PC-9 (cell line): Measurements from ENCODE around the gene BUD23. TPM values are rescaled to one million over a fixed set of nuclear protein-coding genes. Genes with fewer than 3 reads are reported as not detected.
"Not testable (repeated sequence)": the region's sequence is repeated elsewhere in the genome, so short reads cannot be mapped to it uniquely, and the experiment has no call there.

Experiments used
- BruUV-seq: library from RNA; stranded (reverse); fragments of 400-500 nt; replicated peaks from 2 replicates; lab custom pipeline; 2021; lab: Mats Ljungman, UMichigan
- CTCF ChIA-PET: fragments of 300-600 bp; sonication (Branson Sonifier 250); formaldehyde crosslinking; loops from one replicate; lab custom pipeline; 2022; ENCODE audit warnings: antibody characterized with exemption; lab: Charles Lee
- POLR2A ChIA-PET: fragments of 300-600 bp; sonication (Branson Sonifier 250); formaldehyde crosslinking; loops from one replicate; lab custom pipeline; 2022; ENCODE audit warnings: antibody characterized with exemption; ENCODE audit not compliant: unreplicated experiment; lab: Charles Lee
- DNase-seq, 2 experiments: peaks; one replicate each; pipeline versions ENCODE4 v3.0.0 to v3.0.0-alpha.2; 2015 to 2022; ENCODE audit warnings: mixed read lengths in 1 of 2
- H2AFZ ChIP-seq: fragments of 200-600 bp; sonication (generic); 2 replicates; pipeline ENCODE4 v1.8.1; 2017; ENCODE audit warnings: antibody characterized with exemption
- H3F3A ChIP-seq: fragments of 200-600 bp; sonication (generic); 2 replicates; pipeline ENCODE4 v1.8.1; 2017; ENCODE audit warnings: antibody characterized with exemption, mild to moderate bottlenecking, low read depth; ENCODE audit not compliant: insufficient read depth
- H3K27ac ChIP-seq: fragments of 200-600 bp; sonication (generic); 2 replicates; pipeline ENCODE4 v1.6.1; 2016; ENCODE audit warnings: mixed run types
- H3K27me3 ChIP-seq: fragments of 200-600 bp; sonication (generic); 2 replicates; pipeline ENCODE4 v1.6.1; 2016; ENCODE audit warnings: low read depth, mixed run types; ENCODE audit not compliant: insufficient read depth
- H3K36me3 ChIP-seq: fragments of 200-600 bp; sonication (generic); 2 replicates; pipeline ENCODE4 v1.6.1; 2016; ENCODE audit warnings: low read depth, mixed run types
- H3K4me1 ChIP-seq: fragments of 200-600 bp; sonication (generic); replicated peaks from 2 replicates; pipeline ENCODE4 v1.6.1; 2016; ENCODE audit warnings: mixed run types; ENCODE audit not compliant: insufficient read depth
- H3K4me2 ChIP-seq: fragments of 200-600 bp; sonication (generic); 2 replicates; pipeline ENCODE4 v1.6.1; 2017; ENCODE audit warnings: mixed run types
- H3K4me3 ChIP-seq: fragments of 200-600 bp; sonication (generic); 2 replicates; pipeline ENCODE4 v1.6.1; 2016; ENCODE audit warnings: mixed run types
- H3K79me2 ChIP-seq: fragments of 200-600 bp; sonication (generic); 2 replicates; pipeline ENCODE4 v1.6.1; 2017; ENCODE audit warnings: low read depth, mixed run types
- H3K9me2 ChIP-seq: fragments of 200-600 bp; sonication (generic); 2 replicates; pipeline ENCODE4 v1.8.1; 2017; ENCODE audit warnings: mild to moderate bottlenecking; ENCODE audit not compliant: insufficient read depth
- H3K9me3 ChIP-seq: fragments of 200-600 bp; sonication (generic); 2 replicates; pipeline ENCODE4 v1.8.1; 2016; ENCODE audit warnings: low read depth; ENCODE audit not compliant: insufficient read depth
- H4K20me1 ChIP-seq: fragments of 200-600 bp; sonication (generic); 2 replicates; pipeline ENCODE4 v1.8.1; 2017; ENCODE audit not compliant: insufficient read depth
- CTCF ChIP-seq: fragments of 200-600 bp; sonication (generic); conservative IDR thresholded peaks from 2 replicates; pipeline ENCODE4 v1.6.1; 2017; ENCODE audit warnings: mixed run types, antibody characterized with exemption, mild to moderate bottlenecking, moderate library complexity
- EZH2 ChIP-seq: fragments of 200-600 bp; sonication (generic); IDR thresholded peaks from 2 replicates; pipeline ENCODE4 v1.8.0; 2017; ENCODE audit warnings: antibody characterized with exemption, low read depth
- intact Hi-C: fragments of 100-400 bp; cut with micrococcal nuclease; formaldehyde crosslinking; loops from one replicate; pipeline ENCODE4 v1.10.0; 2022; ENCODE audit not compliant: unreplicated experiment
- total RNA-seq: library from RNA; stranded (reverse); gene quantifications from 2 replicates; pipeline ENCODE4 v1.2.3, GENCODE V29; 2021

Gene BUD23
- total RNA-seq, 1 experiment from 2014 or later, result 122 TPM

GRCh38 chr7:73721377-73721817 is 38.0 kb downstream of the BUD23 start:
- peaks cover 30% of the 10 kb centered on the region for H3K79me2 ChIP-seq
- peaks cover 34% of the 10 kb centered on the region for H3K4me1 ChIP-seq
- peaks cover 42% of the 10 kb centered on the region for H3F3A ChIP-seq
- H4K20me1 ChIP-seq, result peaks cover 5% of the 10 kb centered on the region
- no peaks in the 10 kb centered on the region for H3K9me2 ChIP-seq
- POLR2A ChIA-PET, result interaction anchor here (0.6 to 0.7 kb wide), 3 partner anchors 17 to 161 kb away, joined by 4 read pairs; partner anchors contain the start of gene ABHD11
- H2AFZ ChIP-seq, result no peak overlapping the region
- DNase-seq, result peak in 1 of 2 experiments; percentile 76
- H3K36me3 ChIP-seq, result no peaks in the 10 kb centered on the region
- no peak overlapping the region for H3K27ac ChIP-seq
- H3K27me3 ChIP-seq, result no peaks in the 10 kb centered on the region
- no peaks in the 10 kb centered on the region for H3K9me3 ChIP-seq
- CTCF ChIA-PET, result interaction anchor here (0.5 to 1.2 kb wide), 3 partner anchors 23 to 116 kb away, joined by 4 to 13 read pairs (median 7); no protein-coding TSS in a partner anchor
- no peak overlapping the region for H3K4me3 ChIP-seq
- intact Hi-C loops, result no loop called here
- TF ChIP-seq CTCF (no peak), EZH2 (no peak)
- H3K4me2 ChIP-seq, result no peak overlapping the region
- no TSS peak for BruUV-seq

GRCh38 chr7:73722182-73722581 is 38.8 kb downstream of the BUD23 start:
- BruUV-seq, H4K20me1 ChIP-seq, H3K4me2 ChIP-seq, H3K27ac ChIP-seq, H3K36me3 ChIP-seq, H2AFZ ChIP-seq, H3K27me3 ChIP-seq, DNase-seq, H3K9me2 ChIP-seq, H3K4me3 ChIP-seq, H3K9me3 ChIP-seq, intact Hi-C loops: not testable (repeated sequence)
- POLR2A ChIA-PET, result interaction anchor here (0.6 kb wide), 1 partner anchor 16 kb away, joined by 4 read pairs; the partner anchor contains the start of gene ABHD11
- CTCF ChIA-PET, result interaction anchor here (0.5 to 1.2 kb wide), 2 partner anchors 24 to 115 kb away, joined by 4 to 13 read pairs; no protein-coding TSS in a partner anchor
- H3F3A ChIP-seq, result peaks cover 36% of the 10 kb centered on the region; the same call in 1 of the 2 replicates
- H3K79me2 ChIP-seq, result peaks cover 22% of the 10 kb centered on the region
- peaks cover 26% of the 10 kb centered on the region for H3K4me1 ChIP-seq

- no peak overlapping the region for H3K4me3 ChIP-seq
- H4K20me1 ChIP-seq, result no peaks in the 10 kb centered on the region
- BruUV-seq, result no TSS peak
- no peaks in the 10 kb centered on the region for H3K36me3 ChIP-seq
- H3K27me3 ChIP-seq, result no peaks in the 10 kb centered on the region
- H3F3A ChIP-seq, result peaks cover 36% of the 10 kb centered on the region; the same call in 1 of the 2 replicates
- ChIA-PET CTCF (no interaction called here), POLR2A (no interaction called here)
- no peak for TF ChIP-seq EZH2
- TF ChIP-seq CTCF, result no peak
- peaks cover 20% of the 10 kb centered on the region for H3K4me1 ChIP-seq
- no peak for DNase-seq
- H3K4me2 ChIP-seq, result no peak overlapping the region
- H3K79me2 ChIP-seq, result peaks cover 16% of the 10 kb centered on the region
- H3K9me2 ChIP-seq, result no peaks in the 10 kb centered on the region
- intact Hi-C loops, result no loop called here
- H2AFZ ChIP-seq, result no peak overlapping the region
- no peaks in the 10 kb centered on the region for H3K9me3 ChIP-seq
- H3K27ac ChIP-seq, result no peak overlapping the region
Observed at GRCh38 chr7:73722785-73723184, 39.4 kb downstream of the BUD23 start.

- CTCF ChIA-PET, result no interaction called here
- DNase-seq, result no peak
- H4K20me1 ChIP-seq, result no peaks in the 10 kb centered on the region
Observed at GRCh38 chr7:73723813-73724212, 40.4 kb downstream of the BUD23 start.

More at GRCh38 chr7:73723813-73724212, 40.4 kb downstream of the BUD23 start:
- H3K79me2 ChIP-seq, result peaks cover 6% of the 10 kb centered on the region
- peaks cover 31% of the 10 kb centered on the region; the same call in 1 of the 2 replicates for H3F3A ChIP-seq
- POLR2A ChIA-PET, result no interaction called here
- H3K4me2 ChIP-seq, result no peak overlapping the region
- H2AFZ ChIP-seq, result no peak overlapping the region
- no peaks in the 10 kb centered on the region for H3K9me2 ChIP-seq
- no peak for TF ChIP-seq CTCF
- no peak for TF ChIP-seq EZH2
- H3K4me3 ChIP-seq, result no peak overlapping the region
- H3K36me3 ChIP-seq, result no peaks in the 10 kb centered on the region
- no peak overlapping the region for H3K27ac ChIP-seq
- H3K4me1 ChIP-seq, result peaks cover 15% of the 10 kb centered on the region
- H3K27me3 ChIP-seq, result no peaks in the 10 kb centered on the region
- no TSS peak for BruUV-seq
- intact Hi-C loops, result no loop called here
- no peaks in the 10 kb centered on the region for H3K9me3 ChIP-seq
